GM21360 (cell line): ENCODE measurements around the gene ARHGAP42.

Experiments used
- ATAC-seq: cut with Tn5 transposase; IDR thresholded peaks from one replicate; pipeline ENCODE4 v1.9.1; 2021; ENCODE audit warnings: mild to moderate bottlenecking, moderate library complexity; ENCODE audit not compliant: unreplicated experiment

The ARHGAP42 gene

DNA sequence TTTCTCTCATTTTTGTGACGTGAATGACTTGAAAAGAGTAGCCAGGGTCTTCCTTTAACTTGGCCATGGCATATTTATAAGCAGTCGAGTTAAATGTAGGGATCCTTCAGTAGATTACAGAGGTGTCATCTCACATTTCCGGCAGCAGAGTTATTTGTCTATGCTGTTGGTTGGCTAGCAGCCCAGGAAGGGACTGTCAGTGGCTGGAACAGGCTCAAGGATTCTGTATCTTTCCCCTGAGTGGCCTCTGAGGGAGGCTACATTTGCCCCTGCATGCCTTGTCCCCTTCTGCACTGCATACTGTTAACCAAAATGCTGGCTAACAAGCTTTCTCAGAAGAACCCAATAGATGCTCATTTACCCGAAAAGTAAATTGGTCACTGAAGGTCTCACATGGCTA lies 254.9 kb downstream of the ARHGAP42 start:
- no peak for ATAC-seq

DNA sequence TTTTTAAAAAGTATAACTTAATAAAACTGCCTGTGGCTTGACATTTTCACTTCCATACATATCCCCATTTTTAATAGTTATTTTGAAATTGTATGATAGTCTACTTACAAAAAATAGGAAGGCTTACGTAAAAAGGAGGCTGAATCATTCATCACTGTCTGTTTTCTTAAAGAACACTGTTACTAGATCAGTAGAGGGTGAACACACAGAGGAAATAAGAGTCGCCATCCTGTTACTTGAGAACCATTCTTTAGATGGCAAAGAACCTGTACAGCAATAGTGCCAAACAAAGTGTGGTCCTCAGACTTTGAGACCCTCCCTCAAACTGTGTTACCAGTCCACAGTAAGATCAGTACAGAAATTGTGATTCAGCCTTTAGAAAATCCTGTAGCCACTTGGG lies 261.8 kb downstream of the ARHGAP42 start:
- no peak for ATAC-seq

DNA sequence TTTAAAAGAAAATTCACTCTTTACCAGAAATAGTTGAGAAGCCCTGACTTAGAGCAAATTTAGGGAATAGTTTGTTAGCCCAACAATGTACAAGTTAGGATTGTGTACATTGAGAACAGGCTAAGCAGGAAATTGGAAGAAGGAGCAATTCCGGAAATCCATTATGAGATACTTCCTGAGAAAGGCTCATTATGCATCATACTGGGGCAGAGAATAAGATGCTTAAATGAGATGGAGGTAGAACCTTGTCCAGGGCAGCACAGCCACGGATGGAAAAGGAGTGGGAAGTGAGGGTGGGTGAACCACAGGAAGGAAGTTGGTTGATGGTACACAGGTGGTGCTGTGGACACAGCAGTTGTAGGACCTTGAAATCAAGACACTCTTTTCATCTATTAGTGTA lies 262.4 kb downstream of the ARHGAP42 start:
- no peak for ATAC-seq

GRCh38 chr11:100955318-100955717 lies 268.2 kb downstream of the ARHGAP42 start:
- no peak for ATAC-seq

- no peak for ATAC-seq
These were observed 269.3 kb downstream of the ARHGAP42 start for GRCh38 chr11:100956351-100956750.

DNA sequence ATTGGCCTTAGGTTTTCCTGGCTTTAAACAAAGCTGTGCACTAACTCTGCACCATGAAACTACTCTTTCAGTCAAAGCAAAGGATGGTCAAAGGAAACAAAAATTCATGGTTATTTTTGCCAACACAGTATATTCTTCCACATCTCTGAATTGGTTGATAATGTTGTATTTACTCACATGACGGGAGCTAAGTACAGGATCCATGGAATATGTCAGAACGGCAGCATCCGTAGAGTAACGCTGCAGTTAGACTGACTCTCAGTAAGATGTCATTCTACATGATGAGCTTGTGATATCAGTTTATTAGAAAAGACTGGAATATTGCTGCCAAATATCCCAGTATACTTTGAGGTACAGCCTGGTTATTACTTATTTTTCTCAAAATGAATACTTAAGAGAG lies 270.4 kb downstream of the ARHGAP42 start:
- no peak for ATAC-seq

- ATAC-seq: no peak
These were observed 274.5 kb downstream of the ARHGAP42 start for GRCh38 chr11:100961633-100962032.

- no peak for ATAC-seq
These were observed 276.3 kb downstream of the ARHGAP42 start for GRCh38 chr11:100963375-100963774.

DNA sequence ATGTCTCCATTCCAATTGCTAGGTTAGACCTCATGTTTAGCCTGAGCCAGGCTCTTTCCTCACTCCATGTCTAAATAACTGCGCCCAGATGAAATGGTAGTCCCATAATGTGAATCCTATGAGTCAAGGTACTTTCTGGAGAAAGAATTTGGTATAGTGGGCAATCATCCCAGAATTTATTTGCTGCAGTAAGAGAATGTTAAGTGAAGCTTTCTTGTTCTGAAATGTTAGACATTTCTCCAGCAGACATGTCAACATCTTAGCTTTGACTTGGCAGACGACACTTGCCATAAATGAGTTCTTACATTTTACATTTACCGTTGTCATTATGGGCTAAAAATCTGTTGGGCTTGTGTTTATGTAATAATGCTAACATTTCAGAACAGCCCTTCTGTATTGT lies 277.3 kb downstream of the ARHGAP42 start:
- no peak for ATAC-seq

- ATAC-seq: no peak
These were observed 278.3 kb downstream of the ARHGAP42 start for GRCh38 chr11:100965346-100965745.

GRCh38 chr11:100966366-100966765 lies 279.3 kb downstream of the ARHGAP42 start:
- no peak for ATAC-seq

DNA sequence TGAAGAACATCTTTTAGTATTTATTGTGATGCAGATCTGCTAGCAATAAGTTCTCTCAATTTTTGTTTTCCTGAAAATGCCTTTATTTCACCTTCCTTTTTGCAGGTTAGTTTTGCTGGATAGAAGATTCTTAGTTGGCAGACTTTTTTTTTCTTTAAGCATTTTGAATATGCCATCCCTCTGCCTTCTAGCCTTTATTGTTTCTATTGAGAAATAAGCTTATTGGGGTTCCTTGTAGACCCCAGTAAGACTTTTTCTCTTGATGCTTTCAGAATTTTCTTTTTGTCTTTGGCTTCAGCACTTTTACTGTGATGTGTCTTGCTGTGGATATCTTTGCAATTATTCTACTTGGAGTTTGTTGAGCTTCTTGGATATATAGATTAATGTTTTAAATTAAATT lies 281.9 kb downstream of the ARHGAP42 start:
- ATAC-seq: no peak

GRCh38 chr11:100970283-100971164 lies 283.4 kb downstream of the ARHGAP42 start:
- ATAC-seq: no peak

GRCh38 chr11:100972046-100972445 lies 285.0 kb downstream of the ARHGAP42 start:
- ATAC-seq: no peak

- ATAC-seq: no peak
These were observed 291.4 kb downstream of the ARHGAP42 start for GRCh38 chr11:100978442-100978841.

GRCh38 chr11:100978939-100979338 lies 291.9 kb downstream of the ARHGAP42 start:
- ATAC-seq: no peak

- no peak for ATAC-seq
These were observed 293.1 kb downstream of the ARHGAP42 start for GRCh38 chr11:100980156-100980555.

DNA sequence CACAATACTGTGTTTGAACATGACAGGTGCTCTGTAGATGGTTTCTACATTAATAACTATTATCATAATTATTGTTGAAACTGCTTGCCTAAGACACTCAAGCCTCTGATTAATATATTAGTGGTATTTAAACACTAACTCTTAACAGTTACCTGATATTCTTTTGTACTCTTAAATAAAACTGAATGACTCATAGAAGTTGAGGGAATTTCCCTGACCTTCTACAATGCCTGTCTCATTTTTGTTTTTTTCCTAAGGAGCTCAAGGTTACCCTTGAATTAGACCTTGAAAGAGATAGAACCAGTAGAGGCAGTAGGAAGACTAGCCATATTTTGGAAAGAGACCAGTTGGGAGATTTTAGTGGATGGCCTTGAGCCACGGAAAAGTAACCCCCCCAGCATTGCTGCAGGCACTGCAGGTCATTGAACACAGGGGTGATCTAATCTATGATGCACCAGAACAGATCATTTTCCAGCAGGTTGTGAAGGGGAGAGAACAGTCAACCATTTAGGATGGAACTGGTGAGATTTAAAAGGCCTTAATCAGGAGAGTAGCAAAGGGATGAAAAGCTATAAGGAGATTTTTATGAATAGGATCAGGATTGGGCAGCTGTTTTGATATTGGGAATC lies 294.2 kb downstream of the ARHGAP42 start:
- no peak for ATAC-seq

- ATAC-seq: no peak
These were observed 297.6 kb downstream of the ARHGAP42 start for GRCh38 chr11:100984668-100985067.

- ATAC-seq: no peak
These were observed 303.8 kb downstream of the ARHGAP42 start for GRCh38 chr11:100990931-100991330.

GRCh38 chr11:100991541-100991940 lies 304.5 kb downstream of the ARHGAP42 start:
- ATAC-seq: no peak

- ATAC-seq: no peak
These were observed 307.9 kb downstream of the ARHGAP42 start for GRCh38 chr11:100994966-100995365.
